Activated CD8-positive, alpha-beta memory T cell treated with anti-CD3 and anti-CD28 coated beads, Interleukin-2, amount 10 ng/mL, durations not matched to agents 7 days and 5 days (primary cell): ENCODE data around the gene TNK1. TPM values are rescaled to one million over a fixed set of nuclear protein-coding genes. Genes with fewer than 3 reads are reported as not detected.

Source experiments
- ATAC-seq: fragments of 150-1000 bp; cut with Tn5 transposase; one replicate; pipeline ENCODE4 v1.10.0; 2021; ENCODE audit warnings: moderate library complexity
- CTCF ChIA-PET: fragments of 350-600 bp; sonication (Branson Sonifier 250); formaldehyde crosslinking; loops from one replicate; lab custom pipeline; 2021; ENCODE audit warnings: antibody characterized with exemption; lab: Charles Lee
- DNase-seq: peaks from one replicate; pipeline ENCODE4 v3.0.0-alpha.2; 2020
- H3K27ac Mint-ChIP-seq: one replicate; pipeline ENCODE4 v1.8.0; 2021; ENCODE audit warnings: mild to moderate bottlenecking, mixed read lengths
- H3K27me3 Mint-ChIP-seq: one replicate; pipeline ENCODE4 v1.8.0; 2021; ENCODE audit warnings: mixed read lengths
- H3K36me3 Mint-ChIP-seq: one replicate; pipeline ENCODE4 v1.8.0; 2021; ENCODE audit warnings: mild to moderate bottlenecking, mixed read lengths
- H3K4me1 Mint-ChIP-seq: one replicate; pipeline ENCODE4 v1.8.0; 2021; ENCODE audit warnings: mixed read lengths
- H3K4me3 Mint-ChIP-seq: one replicate; pipeline ENCODE4 v1.8.0; 2021; ENCODE audit warnings: mild to moderate bottlenecking, moderate library complexity, mixed read lengths
- H3K9me3 Mint-ChIP-seq: one replicate; pipeline ENCODE4 v1.8.0; 2022; ENCODE audit warnings: low read depth, mixed read lengths
- total RNA-seq, 2 experiments: library from RNA; stranded (reverse); gene quantifications; one replicate each; pipeline ENCODE4 v1.2.3, GENCODE V29; 2021

Gene TNK1
- total RNA-seq, 2 experiments from 2014 or later: 0.54 to 0.61 TPM

DNA sequence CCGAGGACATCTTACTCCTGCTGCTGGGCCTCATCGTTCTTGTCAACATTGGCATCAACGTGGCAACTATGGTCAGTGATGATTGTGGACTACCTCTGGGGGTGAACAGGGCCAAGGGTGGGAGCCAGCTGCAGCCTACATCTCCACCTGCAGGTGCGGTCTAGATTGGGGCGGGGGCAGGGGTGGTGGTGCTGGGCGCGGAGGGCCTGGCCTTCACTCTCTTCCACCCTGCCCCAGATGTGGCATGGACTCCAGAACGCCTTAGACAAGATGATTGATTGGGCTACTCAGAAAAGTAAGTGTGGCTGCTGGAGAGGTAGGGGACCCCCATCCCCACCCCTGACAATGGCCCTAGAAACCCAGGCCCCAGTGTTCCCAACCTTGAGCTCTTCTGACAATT lies 44.9 kb downstream of the TNK1 start:
- CTCF ChIA-PET: interaction anchor here (1.1 kb wide), 1 partner anchor 13 kb away, joined by 4 read pairs; no protein-coding TSS in a partner anchor
- H3K4me1 Mint-ChIP-seq: no peaks in the 10 kb centered on the region

GRCh38 chr17:7426203-7426863 lies 45.4 kb downstream of the TNK1 start:
- Mint-ChIP-seq H3K27ac (no peak overlapping the region), H3K4me3 (no peak overlapping the region), H3K4me1 (no peaks in the 10 kb centered on the region), H3K9me3 (no peaks in the 10 kb centered on the region), H3K27me3 (no peaks in the 10 kb centered on the region), H3K36me3 (no peaks in the 10 kb centered on the region)
- ATAC-seq (no peak), DNase-seq (no peak)
- CTCF ChIA-PET: interaction anchor here (1.1 kb wide), 1 partner anchor 13 kb away, joined by 4 read pairs; no protein-coding TSS in a partner anchor

More for the DNA sequence above, 44.9 kb downstream of the TNK1 start:
- H3K27ac Mint-ChIP-seq: no peak overlapping the region
- H3K36me3 Mint-ChIP-seq: no peaks in the 10 kb centered on the region
- no peak for ATAC-seq
- H3K4me3 Mint-ChIP-seq: no peak overlapping the region
- H3K9me3 Mint-ChIP-seq: no peaks in the 10 kb centered on the region
- DNase-seq: no peak
- H3K27me3 Mint-ChIP-seq: no peaks in the 10 kb centered on the region

DNA sequence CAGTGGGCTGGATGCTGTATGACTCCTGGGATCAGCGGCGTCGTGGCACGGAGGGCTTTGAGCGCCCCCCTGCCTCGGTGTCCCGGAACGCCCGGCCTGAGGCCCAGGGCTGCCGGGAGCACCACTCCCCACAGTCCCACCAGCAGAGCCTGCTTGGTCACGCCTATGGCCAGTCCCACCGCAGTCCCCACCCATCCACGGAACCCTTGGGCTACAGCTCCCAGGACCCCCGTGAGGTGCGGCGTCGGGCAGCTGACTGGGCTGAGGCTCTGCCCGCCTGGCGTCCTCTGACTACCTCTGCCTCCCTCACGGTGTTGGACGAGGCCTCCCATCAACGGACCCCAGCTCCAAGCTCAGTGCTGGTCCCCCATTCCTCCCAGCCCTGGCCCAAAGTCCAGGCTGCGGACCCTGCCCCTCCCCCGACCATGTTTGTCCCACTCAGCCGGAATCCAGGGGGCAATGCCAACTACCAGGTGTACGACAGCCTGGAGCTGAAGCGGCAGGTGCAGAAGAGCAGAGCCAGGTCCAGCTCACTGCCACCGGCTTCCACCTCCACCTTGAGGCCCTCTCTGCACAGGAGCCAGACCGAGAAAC lies 46.1 kb downstream of the TNK1 start:
- no peak for DNase-seq
- Mint-ChIP-seq H3K9me3 (no peaks in the 10 kb centered on the region), H3K4me1 (no peaks in the 10 kb centered on the region), H3K27me3 (no peaks in the 10 kb centered on the region), H3K4me3 (no peak overlapping the region), H3K27ac (no peak overlapping the region), H3K36me3 (no peaks in the 10 kb centered on the region)
- ATAC-seq: no peak
- CTCF ChIA-PET: interaction anchor here (0.9 kb wide), 1 partner anchor 9 kb away, joined by 3 read pairs; no protein-coding TSS in a partner anchor

DNA sequence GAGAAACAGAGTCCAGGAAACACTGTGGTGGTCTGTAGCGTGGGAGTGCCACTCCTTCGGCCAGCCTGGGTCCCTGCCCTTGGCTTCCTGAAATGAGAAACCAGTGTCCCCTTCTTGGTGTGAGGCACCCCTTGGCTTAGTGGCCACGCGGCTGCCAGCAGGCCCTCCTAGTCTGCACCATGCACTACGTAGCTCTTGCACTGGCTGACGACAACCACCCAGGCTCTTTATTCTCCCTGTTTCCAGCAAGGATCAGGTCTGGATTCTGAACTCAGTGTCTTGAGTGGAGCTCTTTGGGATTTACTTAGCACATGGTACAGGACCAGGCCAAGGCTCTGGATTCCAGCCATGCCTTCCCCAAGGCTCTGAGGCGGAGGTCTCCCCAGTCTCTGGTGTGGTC lies 46.7 kb downstream of the TNK1 start:
- Mint-ChIP-seq H3K27me3 (no peaks in the 10 kb centered on the region), H3K4me1 (no peaks in the 10 kb centered on the region), H3K9me3 (no peaks in the 10 kb centered on the region), H3K4me3 (no peak overlapping the region), H3K36me3 (no peaks in the 10 kb centered on the region), H3K27ac (no peak overlapping the region)
- CTCF ChIA-PET: interaction anchor here (0.9 kb wide), 1 partner anchor 9 kb away, joined by 3 read pairs; no protein-coding TSS in a partner anchor
- ATAC-seq (no peak), DNase-seq (no peak)

DNA sequence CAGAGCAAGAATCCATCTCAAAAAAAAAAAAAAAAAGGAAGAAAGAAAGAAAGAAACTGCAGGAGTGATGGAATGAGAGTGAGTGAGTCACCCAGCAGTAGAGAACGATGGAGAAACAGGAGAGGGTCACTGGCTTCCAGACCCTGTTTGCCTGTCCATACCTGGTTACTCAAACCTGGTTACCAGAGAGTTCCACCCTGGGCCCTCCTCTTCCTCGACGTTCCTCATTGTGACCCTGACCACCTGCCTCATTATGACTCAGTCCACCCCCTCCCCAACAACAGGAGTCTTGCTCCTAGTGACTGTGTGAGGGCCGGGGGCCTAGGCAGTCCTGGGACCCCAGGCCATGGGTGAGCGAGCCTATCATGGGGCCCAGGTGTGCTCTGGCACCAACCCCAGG lies 47.7 kb downstream of the TNK1 start, which contains the start of gene SPEM3:
Gene SPEM3 (plus strand): TSS at position 301 of the 400 bp plus-strand sequence. CDS start 46 bp downstream, at position 347.
- Mint-ChIP-seq H3K4me3 (no peak within 1 kb of the TSS), H3K27me3 (no peaks in the 10 kb centered on the region), H3K9me3 (no peaks in the 10 kb centered on the region), H3K36me3 (no peaks in the 10 kb centered on the region), H3K4me1 (no peaks in the 10 kb centered on the region), H3K27ac (no peak within 1 kb of the TSS)
- CTCF ChIA-PET: no interaction called here
- DNase-seq (no peak), ATAC-seq (no peak)

- no peaks in the 10 kb centered on the region for H3K36me3 Mint-ChIP-seq
- H3K4me1 Mint-ChIP-seq: no peaks in the 10 kb centered on the region
- H3K4me3 Mint-ChIP-seq: no peak overlapping the region
- CTCF ChIA-PET: no interaction called here
- no peak for DNase-seq
- no peak overlapping the region for H3K27ac Mint-ChIP-seq
- H3K9me3 Mint-ChIP-seq: no peaks in the 10 kb centered on the region
- no peak for ATAC-seq
- H3K27me3 Mint-ChIP-seq: no peaks in the 10 kb centered on the region
These were observed 48.8 kb downstream of the TNK1 start for GRCh38 chr17:7429722-7430121.

DNA sequence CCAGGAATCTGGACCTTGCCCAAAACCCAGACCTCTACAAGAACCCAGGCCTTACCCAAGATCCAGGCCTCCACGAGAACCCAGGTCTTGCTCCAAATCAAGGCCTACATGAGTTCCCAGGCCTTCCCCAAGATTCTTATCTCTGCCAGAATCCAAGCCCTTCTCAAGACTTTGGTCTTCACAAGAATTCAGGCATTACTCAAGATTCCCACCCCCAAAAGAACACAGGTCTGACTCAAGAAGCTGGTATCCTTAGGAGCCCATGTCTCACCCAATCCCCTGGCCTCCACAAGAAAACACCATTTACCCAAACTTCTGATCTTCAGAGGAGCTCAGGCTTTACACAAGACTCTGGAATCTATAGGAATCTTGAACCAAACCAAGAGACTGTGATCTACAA lies 50.3 kb downstream of the TNK1 start:
- Mint-ChIP-seq H3K4me3 (no peak overlapping the region), H3K36me3 (no peaks in the 10 kb centered on the region), H3K4me1 (peaks cover 11% of the 10 kb centered on the region), H3K9me3 (no peaks in the 10 kb centered on the region), H3K27ac (no peak overlapping the region), H3K27me3 (no peaks in the 10 kb centered on the region)
- ATAC-seq (no peak), DNase-seq (no peak)
- CTCF ChIA-PET: interaction anchor here (0.6 kb wide), 1 partner anchor 227 kb away, joined by 3 read pairs; no protein-coding TSS in a partner anchor

GRCh38 chr17:7432296-7432695 lies 51.4 kb downstream of the TNK1 start:
- Mint-ChIP-seq H3K9me3 (no peaks in the 10 kb centered on the region), H3K4me3 (no peak overlapping the region), H3K4me1 (peaks cover 20% of the 10 kb centered on the region), H3K27ac (no peak overlapping the region), H3K27me3 (no peaks in the 10 kb centered on the region), H3K36me3 (no peaks in the 10 kb centered on the region)
- ATAC-seq (no peak), DNase-seq (no peak)
- CTCF ChIA-PET: interaction anchor here (1.0 kb wide), 1 partner anchor 28 kb away, joined by 3 read pairs; the partner anchor contains the start of gene TMEM256

GRCh38 chr17:7435676-7436555 lies 55.0 kb downstream of the TNK1 start:
- Mint-ChIP-seq H3K9me3 (no peaks in the 10 kb centered on the region), H3K4me1 (peaks cover 48% of the 10 kb centered on the region), H3K36me3 (peaks cover 11% of the 10 kb centered on the region), H3K4me3 (peak overlapping the region; percentile 86), H3K27me3 (peaks cover 18% of the 10 kb centered on the region), H3K27ac (peak overlapping the region; percentile 97)
- DNase-seq (peak; percentile 79), ATAC-seq (peak; percentile 38)
- CTCF ChIA-PET: interaction anchor here (0.9 to 5.3 kb wide), 43 partner anchors 9 to 409 kb away, joined by 3 to 88 read pairs (median 6); partner anchors contain the start of genes ACAP1, CHRNB1, NEURL4 and NLGN2

DNA sequence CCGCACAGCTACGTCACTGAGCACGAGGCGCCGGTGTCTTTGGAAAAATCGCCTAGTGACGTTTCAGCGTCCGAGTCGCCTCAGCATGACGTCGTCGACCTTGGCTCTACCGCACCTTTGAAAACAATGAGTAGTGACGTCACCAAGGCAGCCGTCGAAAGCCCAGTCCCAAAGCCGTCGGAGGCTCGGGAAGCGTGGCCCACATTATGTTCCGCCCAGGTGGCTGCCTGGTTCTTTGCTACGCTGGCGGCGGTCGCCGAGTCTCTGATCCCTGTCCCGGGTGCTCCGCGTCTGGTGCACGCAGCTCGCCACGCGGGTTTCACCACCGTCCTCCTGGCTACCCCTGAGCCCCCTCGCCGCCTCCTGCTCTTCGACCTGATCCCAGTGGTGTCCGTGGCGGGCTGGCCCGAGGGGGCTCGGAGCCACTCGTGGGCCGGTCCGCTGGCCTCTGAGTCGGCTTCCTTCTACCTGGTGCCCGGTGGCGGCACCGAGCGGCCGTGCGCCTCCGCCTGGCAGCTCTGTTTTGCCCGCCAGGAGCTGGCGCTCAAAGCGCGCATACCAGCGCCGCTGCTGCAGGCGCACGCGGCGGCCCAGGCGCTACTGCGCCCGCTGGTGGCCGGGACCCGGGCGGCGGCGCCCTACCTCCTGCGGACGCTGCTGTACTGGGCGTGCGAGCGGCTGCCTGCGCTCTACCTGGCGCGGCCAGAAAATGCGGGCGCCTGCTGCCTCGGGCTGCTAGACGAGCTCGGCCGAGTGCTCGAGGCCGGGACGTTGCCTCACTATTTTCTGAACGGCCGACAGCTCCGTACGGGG lies 55.9 kb downstream of the TNK1 start:
- Mint-ChIP-seq H3K27me3 (peaks cover 21% of the 10 kb centered on the region), H3K27ac (peak overlapping the region; percentile 97), H3K4me3 (peak overlapping the region; percentile 86), H3K9me3 (no peaks in the 10 kb centered on the region), H3K36me3 (peaks cover 11% of the 10 kb centered on the region), H3K4me1 (peaks cover 48% of the 10 kb centered on the region)
- CTCF ChIA-PET: interaction anchor here (0.8 to 5.3 kb wide), 53 partner anchors 9 to 408 kb away, joined by 3 to 88 read pairs (median 5); partner anchors contain the start of genes ACAP1, CHRNB1, FXR2 and NEURL4
- DNase-seq (peak; percentile 87), ATAC-seq (peak; percentile 71)

DNA sequence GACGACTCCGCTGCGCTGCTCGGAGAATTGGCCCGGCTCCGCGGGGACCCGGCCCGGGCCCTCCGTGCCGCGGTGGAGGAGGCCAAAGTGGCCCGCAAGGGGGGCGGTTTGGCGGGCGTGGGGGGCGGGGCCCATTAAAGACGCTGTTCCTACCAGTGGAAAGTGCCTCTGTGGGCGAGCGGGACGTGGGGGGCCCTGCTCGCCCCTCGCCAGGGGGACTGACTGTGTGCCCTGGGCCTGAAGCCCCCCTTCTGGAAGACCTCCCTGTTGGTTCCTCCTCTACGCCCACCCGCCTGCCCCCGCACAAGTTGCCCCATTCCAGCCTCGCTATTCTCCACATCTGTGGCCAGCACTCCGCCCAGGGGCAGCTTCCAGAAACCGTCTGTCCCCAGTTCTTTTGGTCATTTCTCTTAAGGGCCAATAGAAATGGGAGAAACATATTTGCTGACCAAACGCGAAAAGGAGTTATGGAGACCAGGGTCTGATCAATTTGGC lies 56.5 kb downstream of the TNK1 start:
- Mint-ChIP-seq H3K27ac (peak overlapping the region; percentile 28), H3K36me3 (peaks cover 11% of the 10 kb centered on the region), H3K27me3 (peaks cover 26% of the 10 kb centered on the region), H3K4me3 (peak overlapping the region; percentile 86), H3K4me1 (peaks cover 48% of the 10 kb centered on the region), H3K9me3 (no peaks in the 10 kb centered on the region)
- no peak for DNase-seq
- CTCF ChIA-PET: interaction anchor here (0.8 to 5.3 kb wide), 45 partner anchors 8 to 249 kb away, joined by 3 to 88 read pairs (median 6); partner anchors contain the start of genes ACAP1, CHRNB1, FXR2 and NEURL4
- ATAC-seq: no peak
